Brain pericyte (primary cell): Measurements from ENCODE around the gene HINFP.
"Not testable (repeated sequence)": the region's sequence is repeated elsewhere in the genome, so short reads cannot be mapped to it uniquely, and the experiment has no call there.

ENCODE experiments used
- DNase-seq: peaks from one replicate; pipeline ENCODE4 v3.0.0-alpha.2; 2012; ENCODE audit warnings: low read depth, low spot score

The HINFP gene

DNA sequence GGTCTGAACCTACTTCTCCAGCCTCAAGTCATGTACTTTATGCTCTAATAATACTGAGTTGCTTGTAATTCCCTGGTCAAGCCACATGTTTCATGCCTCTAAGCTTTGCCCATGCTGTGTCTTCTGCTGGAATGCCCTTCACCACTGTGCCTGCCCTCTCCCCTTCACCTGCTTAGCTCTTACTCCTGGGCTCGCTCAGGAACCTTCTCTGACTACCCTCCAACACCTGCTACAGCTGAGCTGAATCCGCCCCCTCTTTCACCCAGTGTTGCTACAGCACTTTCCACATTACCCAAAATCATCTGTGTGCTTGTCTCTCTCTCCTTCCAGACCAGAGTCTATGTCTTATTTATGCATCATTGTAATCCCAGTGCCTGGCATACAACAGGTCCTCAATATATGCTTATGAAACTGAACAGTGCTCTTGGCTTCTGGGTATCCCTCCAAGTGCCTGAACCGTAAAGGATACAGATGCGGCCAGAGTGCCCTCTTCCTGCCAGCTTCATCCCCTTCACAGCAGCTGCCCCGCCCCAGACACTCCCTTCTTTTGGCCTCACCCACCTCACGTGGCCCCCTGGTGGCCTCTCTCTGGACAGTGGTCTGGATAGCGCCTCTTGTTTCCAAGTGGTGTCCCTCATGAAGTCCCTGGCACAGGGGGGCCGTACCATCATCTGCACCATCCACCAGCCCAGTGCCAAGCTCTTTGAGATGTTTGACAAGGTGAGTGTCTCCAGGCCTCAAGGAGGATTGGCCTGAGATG, 34.5 kb downstream of the HINFP start:
- DNase-seq: no peak

DNA sequence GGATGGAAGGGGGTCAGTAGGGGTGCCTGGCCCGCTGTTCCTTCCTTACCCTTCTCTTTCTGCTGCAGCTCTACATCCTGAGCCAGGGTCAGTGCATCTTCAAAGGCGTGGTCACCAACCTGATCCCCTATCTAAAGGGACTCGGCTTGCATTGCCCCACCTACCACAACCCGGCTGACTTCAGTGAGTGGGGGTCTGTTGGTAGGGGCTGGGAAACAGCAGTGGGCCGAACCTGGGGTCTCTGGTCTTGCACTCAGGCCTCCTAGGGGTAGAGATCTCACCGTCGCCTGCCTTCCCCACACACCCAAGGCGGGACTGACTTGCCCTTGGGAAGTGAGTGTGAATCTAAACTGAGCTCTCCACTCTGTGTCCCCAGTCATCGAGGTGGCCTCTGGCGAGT, 35.1 kb downstream of the HINFP start:
- no peak for DNase-seq

- no peak for DNase-seq
Measured at GRCh38 chr11:119157063-119157462, 35.7 kb downstream of the HINFP start.

GRCh38 chr11:119158467-119158866, 37.1 kb downstream of the HINFP start:
- no peak for DNase-seq

GRCh38 chr11:119160151-119160550, 38.8 kb downstream of the HINFP start:
- DNase-seq: no peak

DNA sequence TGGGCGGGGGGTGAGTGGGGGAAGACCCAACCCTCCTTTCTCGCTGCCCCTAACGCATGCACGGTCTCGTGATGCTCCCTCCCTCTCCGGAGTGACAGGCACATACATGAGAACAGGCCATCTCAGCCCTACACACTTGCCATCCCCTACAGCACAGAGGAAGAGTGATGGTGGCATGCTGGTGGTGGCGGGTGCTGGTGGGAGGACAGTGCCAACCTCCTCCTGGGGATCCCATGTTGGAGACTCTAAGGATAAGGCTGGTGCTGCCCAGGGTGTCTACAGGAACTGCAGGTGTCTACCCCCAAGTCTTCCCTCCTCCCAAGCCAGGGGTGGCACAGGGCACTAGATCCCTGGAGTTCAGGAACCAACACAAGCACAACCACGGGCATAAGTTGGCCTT, 40.5 kb downstream of the HINFP start:
- DNase-seq: no peak

GRCh38 chr11:119166368-119167076, 45.1 kb downstream of the HINFP start:
- DNase-seq: no peak

DNA sequence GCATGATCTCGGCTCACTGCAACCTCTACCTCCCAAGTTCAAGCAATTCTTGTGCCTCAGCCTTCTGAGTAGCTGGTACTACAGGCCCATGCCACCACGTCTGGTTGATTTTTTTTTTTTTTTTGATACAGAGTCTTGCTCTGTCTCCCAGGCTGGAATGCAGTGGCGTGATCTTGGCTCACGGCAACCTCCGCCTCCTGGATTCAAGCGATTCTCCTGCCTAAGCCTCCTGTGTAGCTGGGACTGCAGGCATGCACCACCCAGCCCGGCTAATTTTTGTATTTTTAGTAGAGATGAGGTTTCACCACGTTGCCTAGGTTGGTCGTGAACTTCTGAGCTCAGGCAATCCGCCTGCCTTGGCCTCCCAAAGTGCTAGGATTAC, 45.7 kb downstream of the HINFP start:
- DNase-seq: not testable (repeated sequence)

GRCh38 chr11:119167933-119168332, 46.6 kb downstream of the HINFP start:
- DNase-seq: no peak

- no peak for DNase-seq
Measured at GRCh38 chr11:119168471-119169281, 47.3 kb downstream of the HINFP start, which contains the start of gene NLRX1. TSS of gene NLRX1 (plus strand) at chr11:119168725. CDS start at chr11:119171404, 2,679 bp downstream.

- DNase-seq: no peak
Measured at GRCh38 chr11:119169282-119169719, 47.9 kb downstream of the HINFP start.

DNA sequence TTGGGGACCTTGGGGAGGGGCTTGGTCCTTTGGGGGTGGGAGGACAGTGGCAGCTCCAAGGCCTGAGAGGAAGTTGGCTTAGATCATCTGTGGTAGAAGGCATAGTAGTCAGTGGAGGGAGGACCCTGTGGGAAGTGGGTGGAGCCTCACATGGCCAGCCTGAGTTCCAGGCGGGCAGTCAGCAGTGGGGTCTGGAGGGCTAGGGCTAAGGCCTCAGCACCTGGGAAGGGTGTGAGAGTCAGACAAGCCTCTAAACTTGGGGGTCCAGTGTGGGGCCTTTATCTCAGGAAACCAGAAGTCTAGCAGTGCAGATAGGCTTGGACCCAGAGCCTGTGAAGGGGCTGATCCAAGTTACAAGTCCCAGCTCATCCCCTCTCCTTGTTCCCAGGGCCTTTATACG, 51.1 kb downstream of the HINFP start:
- no peak for DNase-seq

DNA sequence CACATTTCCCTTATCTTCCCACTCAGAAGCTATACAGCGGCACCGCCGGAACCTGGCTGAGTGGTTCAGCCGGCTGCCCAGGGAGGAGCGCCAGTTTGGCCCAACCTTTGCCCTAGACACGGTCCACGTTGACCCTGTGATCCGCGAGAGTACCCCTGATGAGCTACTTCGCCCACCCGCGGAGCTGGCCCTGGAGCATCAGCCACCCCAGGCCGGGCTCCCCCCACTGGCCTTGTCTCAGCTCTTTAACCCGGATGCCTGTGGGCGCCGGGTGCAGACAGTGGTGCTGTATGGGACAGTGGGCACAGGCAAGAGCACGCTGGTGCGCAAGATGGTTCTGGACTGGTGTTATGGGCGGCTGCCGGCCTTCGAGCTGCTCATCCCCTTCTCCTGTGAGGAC, 52.1 kb downstream of the HINFP start:
- no peak for DNase-seq

DNA sequence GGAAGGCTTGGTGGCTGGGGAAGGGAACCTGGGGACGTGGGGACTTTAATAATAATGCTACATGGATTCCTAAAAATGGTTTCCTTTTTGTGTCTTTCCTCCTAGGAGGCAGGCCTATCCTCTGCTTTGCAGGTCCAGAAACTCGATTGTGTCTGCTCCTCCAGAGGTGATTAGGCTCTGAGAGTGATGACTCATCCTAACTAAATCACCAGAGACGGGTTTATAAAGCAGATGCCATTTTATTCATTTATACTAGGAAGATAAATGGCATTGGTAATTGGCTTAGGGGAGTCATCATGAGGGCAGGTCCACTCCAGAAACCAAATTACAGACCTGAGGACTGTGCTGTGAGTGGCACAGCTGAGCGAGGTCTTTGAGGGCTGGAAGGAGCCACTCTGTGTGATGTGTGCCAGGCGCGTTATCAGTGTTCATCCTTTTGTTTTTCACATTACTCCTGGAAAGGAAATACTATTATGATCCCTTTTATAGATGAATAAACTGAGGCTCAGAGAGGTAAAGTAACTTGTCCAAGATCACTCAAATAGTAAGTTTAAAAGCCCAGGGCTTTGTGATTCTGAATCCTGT, 54.2 kb downstream of the HINFP start:
- no peak for DNase-seq

DNA sequence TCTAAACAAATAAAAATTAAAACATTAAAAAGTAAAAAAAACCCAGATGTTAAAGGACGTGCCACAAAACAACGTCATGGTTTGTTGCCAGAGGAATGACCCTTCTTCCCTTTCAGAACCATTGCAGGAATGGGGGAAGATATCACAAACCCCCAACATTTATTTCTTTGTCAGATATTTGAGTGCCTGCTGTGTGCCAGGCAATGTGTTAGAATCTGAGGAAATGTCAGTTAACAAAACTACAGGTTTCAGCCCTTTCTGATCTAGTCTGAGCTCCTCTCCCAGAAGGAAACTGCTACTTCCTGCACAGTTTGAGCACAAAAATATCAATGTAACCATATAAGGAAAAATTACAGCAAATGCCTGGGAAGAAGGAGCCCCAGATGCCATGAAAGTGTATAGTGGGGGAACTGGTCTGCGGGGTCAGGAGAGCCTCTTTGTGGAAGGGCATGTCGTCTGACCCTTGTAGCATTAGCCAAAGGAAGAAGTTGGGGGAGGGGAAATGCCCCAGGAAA, 56.8 kb downstream of the HINFP start:
- DNase-seq: no peak

DNA sequence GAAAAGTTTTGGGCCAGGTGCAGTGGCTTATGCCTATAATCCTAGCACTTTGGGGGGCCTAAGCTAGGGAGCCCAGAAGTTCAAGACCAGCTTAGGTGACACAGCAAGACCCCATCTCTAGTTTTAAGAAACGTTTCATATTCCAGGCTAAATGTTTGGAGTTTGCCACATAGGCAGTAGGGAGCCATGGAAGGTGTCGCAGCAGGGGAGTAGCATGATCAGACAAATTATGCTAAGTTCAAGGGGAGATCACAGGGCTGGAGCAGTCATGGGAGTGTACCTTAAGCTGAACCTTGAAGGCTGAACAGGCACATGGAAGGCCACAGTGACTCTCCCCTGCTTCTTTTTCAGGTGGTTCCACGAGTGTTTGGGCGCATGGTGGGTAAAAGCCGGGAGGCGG, 58.0 kb downstream of the HINFP start:
- DNase-seq: no peak

DNA sequence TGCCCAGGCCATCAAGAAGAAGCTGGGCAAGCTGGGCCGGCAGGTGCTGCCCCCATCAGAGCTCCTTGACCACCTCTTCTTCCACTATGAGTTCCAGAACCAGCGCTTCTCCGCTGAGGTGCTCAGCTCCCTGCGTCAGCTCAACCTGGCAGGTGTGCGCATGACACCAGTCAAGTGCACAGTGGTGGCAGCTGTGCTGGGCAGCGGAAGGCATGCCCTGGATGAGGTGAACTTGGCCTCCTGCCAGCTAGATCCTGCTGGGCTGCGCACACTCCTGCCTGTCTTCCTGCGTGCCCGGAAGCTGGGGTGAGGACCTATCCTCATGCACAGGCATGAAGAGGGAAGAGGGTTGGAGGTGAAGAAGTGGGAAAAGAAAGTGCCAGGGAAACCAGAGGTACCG, 58.6 kb downstream of the HINFP start:
- DNase-seq: no peak

DNA sequence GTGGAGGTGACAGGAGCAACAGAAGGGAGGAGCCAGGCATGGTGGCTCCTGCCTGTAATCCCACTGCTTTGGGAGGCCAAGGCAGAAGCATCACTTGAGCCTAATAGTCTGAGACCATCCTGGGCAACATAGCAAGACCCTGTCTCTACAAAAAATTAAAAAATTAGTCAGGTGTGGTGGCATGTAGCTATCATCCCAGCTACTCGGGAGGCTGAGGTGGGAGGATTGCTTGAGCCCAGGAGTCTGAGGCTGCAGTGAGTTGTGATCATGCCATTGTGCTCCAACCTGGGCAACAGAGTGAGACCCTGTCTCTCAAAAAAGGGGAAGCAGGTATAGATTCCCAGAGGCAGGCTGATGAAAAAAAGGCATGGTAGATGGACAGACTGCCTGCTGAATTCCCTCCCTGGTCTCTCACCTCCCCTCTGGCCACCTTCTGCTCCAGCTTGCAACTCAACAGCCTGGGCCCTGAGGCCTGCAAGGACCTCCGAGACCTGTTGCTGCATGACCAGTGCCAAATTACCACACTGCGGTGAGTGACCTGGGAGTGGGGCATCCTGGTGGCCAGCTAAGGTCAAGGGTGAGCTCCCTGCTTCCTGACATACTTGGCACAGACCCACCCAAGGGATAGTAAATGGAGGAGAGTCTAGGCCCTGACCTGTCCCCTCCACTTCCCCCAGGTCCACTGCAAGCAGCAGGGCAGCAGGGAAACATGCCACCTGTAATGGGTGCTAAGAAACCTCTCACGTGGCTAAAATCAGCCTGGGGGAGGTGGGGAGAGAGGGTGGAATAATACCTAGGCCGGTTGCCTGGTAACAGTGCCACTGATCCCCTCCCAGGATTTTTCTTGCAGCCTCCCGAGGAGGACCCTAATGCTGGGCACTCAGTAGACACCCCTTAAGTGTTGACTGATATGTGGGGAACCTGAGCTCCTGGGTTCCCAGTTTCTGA, 59.6 kb downstream of the HINFP start:
- no peak for DNase-seq

DNA sequence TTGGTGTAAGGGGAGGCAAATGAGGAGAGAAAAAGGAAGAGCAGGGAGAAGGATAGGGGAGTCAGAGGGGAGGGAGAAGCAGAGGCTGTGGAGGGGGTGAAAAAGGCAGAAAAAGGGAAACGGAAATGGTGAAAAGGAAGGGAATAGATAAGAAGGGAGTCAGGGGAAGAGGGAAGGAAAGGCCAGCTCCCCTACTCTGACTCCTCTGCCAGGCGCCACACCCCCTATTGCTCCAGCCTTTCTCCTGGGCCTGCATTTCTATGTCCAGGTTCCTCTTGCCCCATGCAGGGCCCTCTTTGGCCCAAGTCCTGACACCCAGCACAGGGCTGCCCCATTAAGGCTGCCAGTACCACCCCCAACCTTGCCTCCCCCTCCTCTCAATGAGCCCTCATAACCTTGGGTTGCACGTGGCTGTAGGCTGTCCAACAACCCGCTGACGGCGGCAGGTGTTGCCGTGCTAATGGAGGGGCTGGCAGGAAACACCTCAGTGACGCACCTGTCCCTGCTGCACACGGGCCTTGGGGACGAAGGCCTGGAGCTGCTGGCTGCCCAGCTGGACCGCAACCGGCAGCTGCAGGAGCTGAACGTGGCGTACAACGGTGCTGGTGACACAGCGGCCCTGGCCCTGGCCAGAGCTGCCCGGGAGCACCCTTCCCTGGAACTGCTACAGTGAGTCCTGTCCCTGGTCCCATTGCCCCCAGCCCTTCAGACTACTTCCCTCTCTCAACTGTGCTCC, 60.5 kb downstream of the HINFP start:
- DNase-seq: no peak

DNA sequence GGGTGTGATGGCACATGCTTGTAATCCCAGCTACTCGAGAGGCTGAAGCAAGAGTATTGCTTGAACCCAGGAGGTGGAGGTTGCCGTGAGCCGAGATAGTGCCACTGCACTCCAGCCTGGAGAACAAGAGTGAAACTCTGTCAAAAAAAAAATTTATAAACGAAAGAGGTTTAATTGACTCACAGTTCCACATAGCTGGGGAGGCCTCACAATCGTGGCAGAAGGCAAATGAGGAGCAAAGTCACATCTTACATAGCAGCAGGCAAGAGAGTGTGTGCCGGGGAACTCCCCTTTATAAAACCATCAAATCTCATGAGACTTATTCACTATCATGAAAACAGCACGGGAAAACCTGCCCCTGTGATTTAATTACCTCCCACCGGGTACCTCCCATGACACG, 63.0 kb downstream of the HINFP start:
- not testable (repeated sequence) for DNase-seq
